HG03565 (cell line): ENCODE data around the gene ADAMTS8.

Source experiments
- ATAC-seq: cut with Tn5 transposase; IDR thresholded peaks from one replicate; pipeline ENCODE4 v1.9.1; 2021; ENCODE audit warnings: mild to moderate bottlenecking, moderate library complexity; ENCODE audit not compliant: unreplicated experiment

The ADAMTS8 gene, protein sequence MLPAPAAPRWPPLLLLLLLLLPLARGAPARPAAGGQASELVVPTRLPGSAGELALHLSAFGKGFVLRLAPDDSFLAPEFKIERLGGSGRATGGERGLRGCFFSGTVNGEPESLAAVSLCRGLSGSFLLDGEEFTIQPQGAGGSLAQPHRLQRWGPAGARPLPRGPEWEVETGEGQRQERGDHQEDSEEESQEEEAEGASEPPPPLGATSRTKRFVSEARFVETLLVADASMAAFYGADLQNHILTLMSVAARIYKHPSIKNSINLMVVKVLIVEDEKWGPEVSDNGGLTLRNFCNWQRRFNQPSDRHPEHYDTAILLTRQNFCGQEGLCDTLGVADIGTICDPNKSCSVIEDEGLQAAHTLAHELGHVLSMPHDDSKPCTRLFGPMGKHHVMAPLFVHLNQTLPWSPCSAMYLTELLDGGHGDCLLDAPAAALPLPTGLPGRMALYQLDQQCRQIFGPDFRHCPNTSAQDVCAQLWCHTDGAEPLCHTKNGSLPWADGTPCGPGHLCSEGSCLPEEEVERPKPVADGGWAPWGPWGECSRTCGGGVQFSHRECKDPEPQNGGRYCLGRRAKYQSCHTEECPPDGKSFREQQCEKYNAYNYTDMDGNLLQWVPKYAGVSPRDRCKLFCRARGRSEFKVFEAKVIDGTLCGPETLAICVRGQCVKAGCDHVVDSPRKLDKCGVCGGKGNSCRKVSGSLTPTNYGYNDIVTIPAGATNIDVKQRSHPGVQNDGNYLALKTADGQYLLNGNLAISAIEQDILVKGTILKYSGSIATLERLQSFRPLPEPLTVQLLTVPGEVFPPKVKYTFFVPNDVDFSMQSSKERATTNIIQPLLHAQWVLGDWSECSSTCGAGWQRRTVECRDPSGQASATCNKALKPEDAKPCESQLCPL

GRCh38 chr11:130428316-130429119 is at the start of gene ADAMTS8:
Gene ADAMTS8, minus strand, starts transcription at chr11:130428609. Its CDS starts 323 bp downstream, at chr11:130428286.
- ATAC-seq, result no peak

DNA sequence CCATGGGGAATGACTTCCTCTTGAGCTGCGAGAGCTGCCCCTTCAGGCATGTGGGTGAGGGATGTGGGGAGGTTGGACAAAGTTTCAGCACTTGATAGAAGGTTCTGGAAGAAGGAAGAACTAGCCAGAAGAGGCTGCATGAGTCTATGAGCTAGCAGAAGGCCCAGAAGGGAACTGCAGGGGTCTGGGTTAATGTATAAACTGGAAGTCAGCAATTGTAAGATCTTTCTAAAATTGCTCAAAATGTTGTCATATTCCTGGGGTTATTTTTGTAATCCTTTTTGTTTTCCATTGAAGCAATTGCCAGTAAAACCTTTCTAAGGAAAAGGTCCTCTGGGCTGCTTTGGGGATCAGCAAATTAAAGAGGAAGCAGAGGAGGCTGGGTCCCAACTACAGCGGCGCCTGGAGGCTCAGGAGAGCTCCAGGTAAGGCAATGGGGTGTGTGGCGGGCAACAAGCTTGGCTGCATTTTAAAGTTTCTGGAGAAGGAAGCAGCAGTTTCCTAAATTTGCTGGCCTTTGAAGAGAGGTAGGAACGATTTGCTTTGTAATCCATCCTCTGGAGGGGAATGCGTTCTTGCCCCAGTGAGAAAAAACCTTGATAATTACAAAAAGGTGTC is 49.3 kb upstream of the ADAMTS8 start:
- ATAC-seq, result no peak

- no peak for ATAC-seq
Measured at GRCh38 chr11:130476922-130477491, 48.6 kb upstream of the ADAMTS8 start.

- ATAC-seq, result no peak
Measured at GRCh38 chr11:130476200-130476921, 48.0 kb upstream of the ADAMTS8 start.

GRCh38 chr11:130475426-130476053 is 47.1 kb upstream of the ADAMTS8 start:
- no peak for ATAC-seq

DNA sequence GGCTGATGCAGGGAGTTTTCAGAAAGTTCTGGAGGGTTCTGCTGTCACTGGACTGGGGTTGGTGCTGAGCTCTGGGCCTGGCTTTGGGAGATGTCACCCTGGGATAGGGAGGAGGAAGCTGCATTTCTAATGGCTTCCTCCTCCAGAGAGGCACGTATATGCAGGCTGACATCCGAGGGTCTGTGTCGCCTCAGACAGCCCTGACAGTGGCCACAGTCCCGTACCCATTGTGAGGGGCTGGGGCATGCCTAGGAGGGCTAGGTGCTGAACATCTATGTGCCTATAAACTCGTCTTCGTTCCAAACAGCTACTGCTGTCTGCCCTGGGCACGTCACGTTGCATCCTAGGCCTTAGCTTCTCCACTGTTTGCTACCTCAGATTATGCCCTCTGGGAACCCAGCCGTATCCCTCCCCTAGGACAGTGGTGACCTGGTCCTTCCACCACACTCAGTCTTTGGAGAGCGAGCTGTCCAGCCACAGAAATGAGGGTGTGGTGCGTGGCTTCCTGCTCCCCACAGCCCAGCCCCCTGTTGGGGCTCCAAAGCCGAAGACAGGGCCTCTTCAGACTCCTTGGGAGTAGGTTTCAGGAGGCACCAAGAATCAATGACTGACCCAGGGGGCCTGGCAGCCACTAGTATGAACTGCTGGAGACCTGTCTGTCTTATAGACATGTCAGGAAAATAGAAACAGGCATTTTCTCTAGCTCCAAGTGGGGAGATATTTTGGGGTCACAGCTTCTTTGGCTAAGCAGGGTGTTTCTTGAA is 46.4 kb upstream of the ADAMTS8 start:
- no peak for ATAC-seq

DNA sequence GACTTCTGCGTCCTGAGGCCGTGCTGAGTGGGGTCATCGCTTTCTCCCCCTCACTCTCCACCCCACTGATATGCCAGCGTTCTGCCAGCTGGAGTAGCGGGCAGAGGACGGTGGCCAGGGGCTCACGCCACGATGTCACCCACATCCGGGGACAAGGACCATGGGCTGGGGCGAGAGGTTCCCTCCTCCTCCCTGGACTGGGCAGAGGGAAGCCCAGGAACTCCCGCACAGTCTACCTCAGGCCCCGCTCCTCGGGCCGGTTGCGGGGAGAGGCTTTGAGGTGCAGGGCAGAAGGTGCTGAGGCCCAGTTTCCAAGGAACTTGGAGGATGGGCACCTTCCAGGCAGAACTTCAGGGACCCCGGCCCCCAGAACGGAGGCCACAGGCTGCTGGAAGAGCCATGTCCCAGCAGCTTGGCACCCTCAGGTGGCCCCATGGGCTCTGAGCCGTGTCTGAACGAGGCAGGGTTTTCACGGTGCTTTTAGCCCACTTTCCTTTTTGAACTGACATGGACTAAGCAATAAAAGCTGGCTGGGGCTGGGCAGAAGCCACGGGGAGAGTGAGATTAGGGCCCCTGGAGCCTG is 45.5 kb upstream of the ADAMTS8 start:
- no peak for ATAC-seq

DNA sequence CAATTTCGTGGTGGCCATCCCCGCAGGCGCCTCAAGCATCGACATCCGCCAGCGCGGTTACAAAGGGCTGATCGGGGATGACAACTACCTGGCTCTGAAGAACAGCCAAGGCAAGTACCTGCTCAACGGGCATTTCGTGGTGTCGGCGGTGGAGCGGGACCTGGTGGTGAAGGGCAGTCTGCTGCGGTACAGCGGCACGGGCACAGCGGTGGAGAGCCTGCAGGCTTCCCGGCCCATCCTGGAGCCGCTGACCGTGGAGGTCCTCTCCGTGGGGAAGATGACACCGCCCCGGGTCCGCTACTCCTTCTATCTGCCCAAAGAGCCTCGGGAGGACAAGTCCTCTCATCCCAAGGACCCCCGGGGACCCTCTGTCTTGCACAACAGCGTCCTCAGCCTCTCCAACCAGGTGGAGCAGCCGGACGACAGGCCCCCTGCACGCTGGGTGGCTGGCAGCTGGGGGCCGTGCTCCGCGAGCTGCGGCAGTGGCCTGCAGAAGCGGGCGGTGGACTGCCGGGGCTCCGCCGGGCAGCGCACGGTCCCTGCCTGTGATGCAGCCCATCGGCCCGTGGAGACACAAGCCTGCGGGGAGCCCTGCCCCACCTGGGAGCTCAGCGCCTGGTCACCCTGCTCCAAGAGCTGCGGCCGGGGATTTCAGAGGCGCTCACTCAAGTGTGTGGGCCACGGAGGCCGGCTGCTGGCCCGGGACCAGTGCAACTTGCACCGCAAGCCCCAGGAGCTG is 44.8 kb upstream of the ADAMTS8 start:
- ATAC-seq, result no peak

GRCh38 chr11:130472434-130472961 is 44.1 kb upstream of the ADAMTS8 start:
- no peak for ATAC-seq

DNA sequence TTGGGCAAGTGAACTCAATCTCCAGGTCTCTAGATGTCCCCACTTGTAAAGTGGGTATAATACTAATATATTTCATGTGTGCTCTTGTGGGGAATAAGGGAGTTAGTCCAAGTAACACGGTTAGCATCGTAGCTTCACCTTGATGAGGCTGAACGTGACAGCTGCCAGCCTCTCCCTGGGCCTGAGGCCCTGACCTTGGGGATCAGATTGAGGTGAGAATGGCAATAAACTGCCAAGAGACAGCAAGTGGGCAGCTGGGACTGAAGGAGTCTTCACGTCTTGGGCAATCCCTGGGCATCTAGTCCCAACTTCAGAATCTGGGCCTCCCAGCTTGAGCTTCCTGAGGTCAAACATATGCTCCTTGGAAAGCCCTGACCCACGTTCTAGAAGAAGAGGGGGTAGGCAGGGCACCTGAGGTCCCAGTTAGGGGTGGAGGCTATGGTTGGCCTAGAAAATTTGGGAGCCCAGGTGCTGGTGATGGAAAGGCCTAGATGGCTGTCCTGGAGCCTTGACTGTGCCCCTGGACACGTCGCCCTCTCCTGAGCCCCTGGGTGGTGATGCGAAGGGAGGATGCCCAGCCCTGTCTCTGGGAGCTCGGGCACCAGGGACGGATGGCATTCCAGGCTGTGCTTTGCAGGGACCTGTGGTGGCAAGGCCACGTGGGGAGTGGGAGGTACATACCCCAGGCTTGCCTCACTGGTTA is 43.5 kb upstream of the ADAMTS8 start:
- ATAC-seq, result no peak

DNA sequence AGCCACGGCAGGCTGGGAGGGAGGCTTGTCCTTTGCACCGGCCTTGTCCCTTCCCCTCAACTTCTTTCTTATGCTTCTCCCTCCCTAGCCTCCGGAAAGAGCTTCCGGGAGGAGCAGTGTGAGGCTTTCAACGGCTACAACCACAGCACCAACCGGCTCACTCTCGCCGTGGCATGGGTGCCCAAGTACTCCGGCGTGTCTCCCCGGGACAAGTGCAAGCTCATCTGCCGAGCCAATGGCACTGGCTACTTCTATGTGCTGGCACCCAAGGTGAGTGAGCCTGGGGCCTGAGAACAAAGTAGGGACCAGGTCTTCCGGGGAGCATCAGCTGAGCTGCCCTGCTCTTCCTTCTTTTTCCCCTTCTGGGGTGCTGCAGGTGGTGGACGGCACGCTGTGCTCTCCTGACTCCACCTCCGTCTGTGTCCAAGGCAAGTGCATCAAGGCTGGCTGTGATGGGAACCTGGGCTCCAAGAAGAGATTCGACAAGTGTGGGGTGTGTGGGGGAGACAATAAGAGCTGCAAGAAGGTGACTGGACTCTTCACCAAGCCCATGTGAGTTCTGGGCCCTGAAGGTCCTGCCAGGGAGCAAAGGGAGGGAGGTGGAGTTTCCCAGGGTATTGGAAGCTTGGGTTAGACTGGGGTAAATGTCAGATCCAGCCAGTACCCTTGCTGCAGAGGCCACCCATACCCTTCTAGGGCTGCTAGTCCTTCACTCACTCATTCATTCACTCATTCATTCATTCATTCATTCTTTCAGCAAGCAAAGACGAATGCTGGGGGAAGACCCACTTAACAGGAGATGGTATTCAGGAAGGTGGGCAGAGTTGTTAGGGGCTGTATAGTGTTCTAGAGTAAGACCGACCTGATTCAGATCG is 42.7 kb upstream of the ADAMTS8 start:
- no peak for ATAC-seq

DNA sequence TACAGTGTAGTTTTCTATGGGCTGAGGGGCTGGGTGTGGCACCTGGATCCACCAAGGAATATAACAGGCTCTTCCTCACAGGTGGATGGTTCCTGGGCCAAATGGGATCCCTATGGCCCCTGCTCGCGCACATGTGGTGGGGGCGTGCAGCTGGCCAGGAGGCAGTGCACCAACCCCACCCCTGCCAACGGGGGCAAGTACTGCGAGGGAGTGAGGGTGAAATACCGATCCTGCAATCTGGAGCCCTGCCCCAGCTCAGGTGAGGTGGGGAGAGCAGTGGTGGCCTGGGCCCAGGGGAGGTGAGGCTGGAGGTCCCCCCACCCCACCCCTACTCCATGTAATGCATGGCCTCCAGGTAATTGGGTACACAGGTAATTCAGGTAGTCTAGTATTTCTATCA is 40.8 kb upstream of the ADAMTS8 start:
- ATAC-seq, result no peak

DNA sequence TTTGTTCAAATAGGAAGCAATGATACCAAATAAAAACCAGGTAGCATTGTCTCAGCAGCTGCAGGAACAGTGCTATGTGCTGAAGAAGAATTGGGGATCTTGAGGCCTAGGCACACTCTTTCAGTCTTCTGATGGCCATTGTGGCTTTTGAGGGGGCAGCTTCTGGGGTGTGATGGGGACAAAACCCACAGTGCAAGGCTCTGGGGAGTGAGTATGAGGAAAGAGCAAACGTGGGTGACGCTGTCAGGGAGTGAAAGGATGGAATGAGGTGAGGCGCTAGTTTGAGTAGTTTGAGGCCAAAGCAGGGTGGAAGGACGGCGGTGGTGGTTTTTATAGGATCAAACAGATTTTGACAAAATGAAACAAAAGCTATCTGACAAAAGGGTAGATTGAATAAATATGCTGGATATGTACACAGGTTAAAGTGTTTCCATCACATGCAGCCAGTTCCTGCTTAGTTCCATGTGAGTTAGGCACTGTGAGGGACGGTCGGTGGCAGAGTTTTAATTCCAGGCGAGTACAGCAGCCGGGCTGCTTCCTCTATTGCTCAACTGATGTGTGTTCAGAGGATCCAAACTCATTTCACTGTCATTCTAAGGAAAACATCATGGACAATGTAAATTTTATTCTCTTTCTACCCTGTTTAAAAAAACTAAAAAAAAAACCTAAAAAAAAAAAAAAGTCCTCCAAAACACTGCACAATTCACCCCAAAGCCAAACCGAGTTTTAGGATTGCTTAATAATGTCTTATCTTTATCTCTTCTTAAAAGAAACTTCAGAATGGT is 38.9 kb upstream of the ADAMTS8 start:
- no peak for ATAC-seq

DNA sequence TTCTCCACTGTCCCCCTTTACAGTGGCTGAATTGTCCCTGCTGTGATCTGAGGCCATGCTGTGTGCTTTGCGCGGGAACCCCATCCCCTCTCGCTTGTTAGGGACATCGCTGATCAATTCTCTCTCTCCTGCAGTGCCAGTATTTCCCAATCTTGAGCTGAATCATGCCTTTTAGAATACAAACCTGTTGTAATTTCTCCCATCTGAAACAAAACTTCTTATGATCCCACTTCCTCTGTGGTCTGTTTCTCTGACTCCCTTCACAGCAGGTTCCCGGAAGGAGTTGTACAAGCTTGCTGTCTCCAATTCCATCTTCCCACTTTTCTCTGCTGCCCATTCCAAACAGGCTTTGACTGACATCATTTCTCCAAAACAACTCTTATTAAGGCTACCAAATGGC is 36.9 kb upstream of the ADAMTS8 start:
- ATAC-seq, result no peak

GRCh38 chr11:130464291-130464812 is 35.9 kb upstream of the ADAMTS8 start:
- ATAC-seq, result no peak
